GM23248 (cell line): ENCODE measurements around the gene TMPRSS3. TPM values are rescaled to one million over a fixed set of nuclear protein-coding genes. Genes with fewer than 3 reads are reported as not detected.

Experiments
- DNase-seq: peaks from one replicate; pipeline ENCODE4 v3.0.0-alpha.2; 2015
- H2AFZ ChIP-seq: fragments of 200-600 bp; sonication (generic); 2 replicates; pipeline ENCODE4 v1.6.1; 2016; ENCODE audit warnings: antibody characterized with exemption
- H3F3A ChIP-seq: fragments of 200-600 bp; sonication (generic); 2 replicates; pipeline ENCODE4 v1.6.1; 2016; ENCODE audit warnings: mild to moderate bottlenecking, antibody characterized with exemption, mixed run types; ENCODE audit not compliant: insufficient read depth
- H3K27ac ChIP-seq: fragments of 200-600 bp; sonication (generic); 2 replicates; pipeline ENCODE4 v1.5.1; 2016; ENCODE audit warnings: mild to moderate bottlenecking
- H3K27me3 ChIP-seq: fragments of 200-600 bp; sonication (generic); replicated peaks from 2 replicates; pipeline ENCODE4 v1.6.1; 2016; ENCODE audit warnings: mild to moderate bottlenecking; ENCODE audit not compliant: insufficient read depth
- H3K36me3 ChIP-seq: fragments of 200-600 bp; sonication (generic); 2 replicates; pipeline ENCODE4 v1.6.1; 2016; ENCODE audit warnings: low read depth, mild to moderate bottlenecking
- H3K4me1 ChIP-seq: fragments of 200-600 bp; sonication (generic); 2 replicates; pipeline ENCODE4 v1.6.1; 2016; ENCODE audit warnings: mild to moderate bottlenecking; ENCODE audit not compliant: insufficient read depth
- H3K4me2 ChIP-seq: fragments of 200-600 bp; sonication (generic); one replicate; pipeline ENCODE4 v1.6.1; 2016; ENCODE audit warnings: mild to moderate bottlenecking; ENCODE audit not compliant: unreplicated experiment
- H3K4me3 ChIP-seq: fragments of 200-600 bp; sonication (generic); 2 replicates; pipeline ENCODE4 v1.5.1; 2016; ENCODE audit warnings: mild to moderate bottlenecking
- H3K79me2 ChIP-seq: fragments of 200-600 bp; sonication (generic); 2 replicates; pipeline ENCODE4 v1.6.1; 2016; ENCODE audit warnings: mild to moderate bottlenecking; ENCODE audit not compliant: insufficient read depth
- H3K9ac ChIP-seq: fragments of 200-600 bp; sonication (generic); 2 replicates; pipeline ENCODE4 v1.6.1; 2016; ENCODE audit warnings: mild to moderate bottlenecking
- H3K9me2 ChIP-seq: fragments of 200-600 bp; sonication (generic); 2 replicates; pipeline ENCODE4 v1.6.1; 2016; ENCODE audit warnings: mixed run types, mild to moderate bottlenecking, moderate library complexity; ENCODE audit not compliant: insufficient read depth
- H3K9me3 ChIP-seq: fragments of 200-600 bp; sonication (generic); one replicate; pipeline ENCODE4 v1.6.1; 2017; ENCODE audit warnings: low read depth
- H4K20me1 ChIP-seq: fragments of 200-600 bp; sonication (generic); 2 replicates; pipeline ENCODE4 v1.6.0; 2016; ENCODE audit not compliant: insufficient read depth
- EZH2 ChIP-seq: fragments of 200-600 bp; sonication (generic); IDR thresholded peaks from 2 replicates; pipeline ENCODE4 v1.6.1; 2018; ENCODE audit warnings: antibody characterized with exemption, mild to moderate bottlenecking; ENCODE audit not compliant: insufficient read depth, poor library complexity, severe bottlenecking
- EZH2phosphoT487 ChIP-seq: fragments of 200-600 bp; sonication (generic); IDR thresholded peaks from 2 replicates; pipeline ENCODE4 v1.6.1; 2018; ENCODE audit warnings: antibody characterized with exemption, moderate library complexity, mild to moderate bottlenecking, low read depth; ENCODE audit not compliant: insufficient read depth
- WGBS, 2 experiments: methylation state at CpG; one replicate each; pipeline ENCODE4 v1.1.6; 2015 to 2017; ENCODE audit warnings: low lambda C conversion rate in 2 of 2, low coverage in 1 of 2; ENCODE audit errors: missing lambda C conversion rate in 2 of 2; 5-methylcytosine and 5-hydroxymethylcytosine counted together
- in situ Hi-C: fragments of 300-500 bp; cut with MboI; formaldehyde crosslinking; loops from 2 replicates; pipeline ENCODE4 v1.15.0; 2020
- polyA plus RNA-seq: library from polyadenylated mRNA; unstranded; fragments of >200 nt; fragmentation: Nextera tagmentation; extraction: Ambion mirVana; gene quantifications from 2 replicates; pipeline ENCODE4 v1.2.1, GENCODE V29; 2016
- total RNA-seq: library from RNA; depleted of rRNA; stranded (reverse); fragments of >200 nt; shearing (Covaris generic); gene quantifications from 2 replicates; pipeline ENCODE4 v1.2.3, GENCODE V29; 2014

Gene TMPRSS3
- total and polyA plus RNA-seq, 2 experiments from 2014 or later = not detected

- H4K20me1 ChIP-seq = no peaks in the 10 kb centered on the region
- no peak overlapping the region for H3K9ac ChIP-seq
- no peak for DNase-seq
- in situ Hi-C loops = no loop called here
- H3F3A ChIP-seq = no peaks in the 10 kb centered on the region
- no peaks in the 10 kb centered on the region for H3K79me2 ChIP-seq
- H3K9me3 ChIP-seq = no peaks in the 10 kb centered on the region
- no peak overlapping the region for H3K4me2 ChIP-seq
- no peaks in the 10 kb centered on the region for H3K9me2 ChIP-seq
- no peak overlapping the region for H3K4me3 ChIP-seq
- TF ChIP-seq EZH2phosphoT487 (no peak), EZH2 (no peak)
- no peak overlapping the region for H2AFZ ChIP-seq
- WGBS, 2 experiments = 62 to 68% methylated on average over 13 to 15 of the region's 15 CpGs
- no peaks in the 10 kb centered on the region for H3K27me3 ChIP-seq
- no peaks in the 10 kb centered on the region for H3K4me1 ChIP-seq
- H3K36me3 ChIP-seq = no peaks in the 10 kb centered on the region
- H3K27ac ChIP-seq = no peak overlapping the region
Measured at GRCh38 chr21:42443181-42443785, 47.4 kb upstream of the TMPRSS3 start.

GRCh38 chr21:42441963-42442362 lies 46.1 kb upstream of the TMPRSS3 start:
- Histone ChIP-seq H3K27me3 (no peaks in the 10 kb centered on the region), H3K9me3 (no peaks in the 10 kb centered on the region), H3K36me3 (no peaks in the 10 kb centered on the region), H3K4me3 (no peak overlapping the region), H3K79me2 (no peaks in the 10 kb centered on the region), H3K9ac (no peak overlapping the region), H4K20me1 (no peaks in the 10 kb centered on the region), H3F3A (no peaks in the 10 kb centered on the region), H3K4me1 (no peaks in the 10 kb centered on the region), H3K9me2 (no peaks in the 10 kb centered on the region), H3K27ac (no peak overlapping the region), H3K4me2 (no peak overlapping the region), H2AFZ (no peak overlapping the region)
- in situ Hi-C loops = no loop called here
- TF ChIP-seq EZH2 (no peak), EZH2phosphoT487 (no peak)
- WGBS, 2 experiments = 32% methylated on average over 6 of the region's 6 CpGs
- DNase-seq = no peak

- TF ChIP-seq EZH2phosphoT487 (no peak), EZH2 (no peak)
- in situ Hi-C loops = no loop called here
- no peak for DNase-seq
- Histone ChIP-seq H4K20me1 (no peaks in the 10 kb centered on the region), H3K4me1 (no peaks in the 10 kb centered on the region), H3K4me3 (no peak overlapping the region), H3K9ac (no peak overlapping the region), H3K79me2 (no peaks in the 10 kb centered on the region), H2AFZ (no peak overlapping the region), H3F3A (no peaks in the 10 kb centered on the region), H3K4me2 (no peak overlapping the region), H3K36me3 (no peaks in the 10 kb centered on the region), H3K27ac (no peak overlapping the region), H3K9me2 (no peaks in the 10 kb centered on the region), H3K27me3 (no peaks in the 10 kb centered on the region), H3K9me3 (no peaks in the 10 kb centered on the region)
- WGBS, 2 experiments = 55 to 57% methylated on average over 12 of the region's 12 CpGs
Measured at GRCh38 chr21:42440187-42440792, 44.4 kb upstream of the TMPRSS3 start.

GRCh38 chr21:42439284-42440186 lies 43.7 kb upstream of the TMPRSS3 start:
- in situ Hi-C loops = no loop called here
- no peak overlapping the region for H3K4me3 ChIP-seq
- WGBS, 2 experiments = 59 to 63% methylated on average over 16 to 17 of the region's 17 CpGs

More at GRCh38 chr21:42439284-42440186, 43.7 kb upstream of the TMPRSS3 start:
- H3K36me3 ChIP-seq = no peaks in the 10 kb centered on the region
- no peak for TF ChIP-seq EZH2
- no peak for TF ChIP-seq EZH2phosphoT487
- DNase-seq = no peak
- no peaks in the 10 kb centered on the region for H3K9me2 ChIP-seq
- no peak overlapping the region for H3K4me2 ChIP-seq
- H3K79me2 ChIP-seq = no peaks in the 10 kb centered on the region
- no peaks in the 10 kb centered on the region for H3K9me3 ChIP-seq
- H3K27ac ChIP-seq = no peak overlapping the region
- no peak overlapping the region for H2AFZ ChIP-seq
- no peak overlapping the region for H3K9ac ChIP-seq
- no peaks in the 10 kb centered on the region for H3K4me1 ChIP-seq
- no peaks in the 10 kb centered on the region for H4K20me1 ChIP-seq
- no peaks in the 10 kb centered on the region for H3F3A ChIP-seq
- H3K27me3 ChIP-seq = no peaks in the 10 kb centered on the region
